B cell (primary cell): ENCODE results near the gene SCN3B. TPM values are rescaled to one million over a fixed set of nuclear protein-coding genes. Genes with fewer than 3 reads are reported as not detected.

Experiments used
- ATAC-seq: fragments of 200-7000 bp; cut with Tn5 transposase; one replicate; pipeline ENCODE4 v1.10.0; 2021; ENCODE audit warnings: low read depth, mild to moderate bottlenecking, moderate number of reproducible peaks, moderate library complexity
- CTCF ChIA-PET: fragments of 350-600 bp; sonication (Branson Sonifier 250); formaldehyde crosslinking; loops from one replicate; lab custom pipeline; 2021; ENCODE audit warnings: antibody characterized with exemption, inconsistent platforms; lab: Charles Lee
- POLR2A ChIA-PET: fragments of 350-600 bp; sonication (Branson Sonifier 250); formaldehyde crosslinking; loops from one replicate; lab custom pipeline; 2021; ENCODE audit warnings: antibody characterized with exemption; lab: Charles Lee
- DNase-seq: peaks from one replicate; pipeline ENCODE4 v3.0.0; 2013
- H2AFZ ChIP-seq: 2 replicates; pipeline ENCODE4 v1.6.1; 2012; ENCODE audit warnings: mild to moderate bottlenecking, low read depth, low read length; ENCODE audit not compliant: insufficient read depth, poor library complexity, severe bottlenecking
- H3K27ac ChIP-seq, 2 donors: 1 replicate in 1 of 2; 2 replicates in 1 of 2; pipeline ENCODE4 v1.5.1; 2012 to 2013; ENCODE audit warnings: low read length in 2 of 2, mild to moderate bottlenecking in 2 of 2, moderate library complexity in 1 of 2
- H3K27me3 ChIP-seq, 4 experiments: fragments of 200-600 bp in 1 of 4; sonication (generic) in 1 of 4; replicated peaks in 1 of 4; 1 replicate in 2 of 4; 2 replicates in 2 of 4; pipeline versions ENCODE4 v1.6.1 to v1.7.0; 2013 to 2016; ENCODE audit warnings: low read length in 3 of 4, mild to moderate bottlenecking in 2 of 4, mixed read lengths in 1 of 4, moderate library complexity in 1 of 4; ENCODE audit not compliant: insufficient read depth in 4 of 4, control insufficient read depth in 3 of 4; ENCODE audit errors: control extremely low read depth in 1 of 4
- H3K36me3 ChIP-seq, 2 experiments: replicated peaks in 1 of 2; 1 replicate in 1 of 2; 2 replicates in 1 of 2; pipeline versions ENCODE4 v1.6.1 to v1.7.1; 2013; ENCODE audit warnings: low read length in 1 of 2; ENCODE audit not compliant: insufficient read depth in 2 of 2, control insufficient read depth in 1 of 2; ENCODE audit errors: control extremely low read depth in 1 of 2, extremely low read depth in 1 of 2
- H3K4me1 ChIP-seq, 2 donors: fragments of 200-600 bp in 1 of 2; sonication (generic) in 1 of 2; 1 replicate in 1 of 2; 2 replicates in 1 of 2; pipeline versions ENCODE4 v1.5.1 to v1.6.1; 2013 to 2017; ENCODE audit warnings: low read length in 2 of 2; ENCODE audit not compliant: control insufficient read depth in 2 of 2, insufficient read depth in 2 of 2
- H3K4me2 ChIP-seq: replicated peaks from 2 replicates; pipeline ENCODE3; 2012; ENCODE audit warnings: mild to moderate bottlenecking, low read depth, low read length; ENCODE audit not compliant: poor library complexity, severe bottlenecking
- H3K4me3 ChIP-seq, 5 experiments: fragments of 200-600 bp in 1 of 5; sonication (generic) in 1 of 5; 1 replicate in 3 of 5; 2 replicates in 2 of 5; pipeline versions ENCODE4 v1.5.1 to v1.7.0; 2011 to 2016; ENCODE audit warnings: low read length in 4 of 5, mild to moderate bottlenecking in 4 of 5, low read depth in 2 of 5, control low read depth in 1 of 5, moderate library complexity in 1 of 5; ENCODE audit not compliant: insufficient read depth in 1 of 5; ENCODE audit errors: control extremely low read depth in 1 of 5, extremely low read depth in 1 of 5
- H3K79me2 ChIP-seq: fragments of 200-600 bp; sonication (generic); one replicate; pipeline ENCODE4 v1.6.0; 2016; ENCODE audit warnings: low read length; ENCODE audit not compliant: control insufficient read depth, insufficient read depth
- H3K9ac ChIP-seq: fragments of 200-600 bp; sonication (generic); 2 replicates; pipeline ENCODE4 v1.6.1; 2017; ENCODE audit warnings: mild to moderate bottlenecking, low read length, moderate library complexity
- H3K9me3 ChIP-seq, 3 donors: one replicate each; pipeline versions ENCODE4 v1.6.1 to v1.7.1; 2013; ENCODE audit warnings: low read length in 2 of 3; ENCODE audit not compliant: control insufficient read depth in 2 of 3, insufficient read depth in 1 of 3; ENCODE audit errors: control extremely low read depth in 1 of 3
- H4K20me1 ChIP-seq: 2 replicates; pipeline ENCODE4 v1.6.0; 2012; ENCODE audit warnings: mild to moderate bottlenecking, low read length; ENCODE audit not compliant: insufficient read depth, control insufficient read depth, poor library complexity, severe bottlenecking
- H3K27ac Mint-ChIP-seq: one replicate; pipeline ENCODE4 v1.8.0; 2021; ENCODE audit warnings: mixed read lengths
- H3K27me3 Mint-ChIP-seq: one replicate; pipeline ENCODE4 v1.8.0; 2021; ENCODE audit warnings: mixed read lengths
- H3K4me1 Mint-ChIP-seq: one replicate; pipeline ENCODE4 v1.8.0; 2021; ENCODE audit warnings: mixed read lengths
- H3K4me3 Mint-ChIP-seq: one replicate; pipeline ENCODE4 v1.8.0; 2021; ENCODE audit warnings: mixed read lengths
- H3K9me3 Mint-ChIP-seq: one replicate; pipeline ENCODE4 v1.8.0; 2022; ENCODE audit warnings: mixed read lengths; ENCODE audit not compliant: insufficient read depth
- CTCF ChIP-seq: fragments of 200-600 bp; IDR thresholded peaks from one replicate; pipeline ENCODE4 v1.8.0; 2022; ENCODE audit warnings: antibody characterized with exemption, mild to moderate bottlenecking
- EZH2 ChIP-seq: IDR thresholded peaks from 2 replicates; pipeline ENCODE4 v1.6.1; 2012; ENCODE audit warnings: borderline replicate concordance, low read depth, mild to moderate bottlenecking, moderate library complexity, low read length; ENCODE audit not compliant: insufficient read depth, poor library complexity, severe bottlenecking
- WGBS: methylation state at CpG from one replicate; pipeline ENCODE4 v1.1.5; 2013; ENCODE audit warnings: missing lambda C conversion rate; ENCODE audit not compliant: insufficient coverage; 5-methylcytosine and 5-hydroxymethylcytosine counted together
- intact Hi-C: fragments of 100-400 bp; cut with micrococcal nuclease; formaldehyde crosslinking; loops from one replicate; pipeline ENCODE4 v1.10.0; 2022
- polyA plus RNA-seq: library from polyadenylated mRNA; depleted of rRNA; stranded (reverse); fragments of >200 nt; gene quantifications from 2 replicates; pipeline ENCODE4 v1.2.3, GENCODE V29; 2012
- total RNA-seq, 2 donors: library from RNA; stranded (reverse); fragments of 120-200 nt in 1 of 2; gene quantifications; 1 replicate in 1 of 2; 2 replicates in 1 of 2; pipeline versions ENCODE4 v1.2.3 to v1.2.4, GENCODE V29; 2013 to 2022

Gene SCN3B
- total and polyA plus RNA-seq, 2 donors (not counting 1 experiment from before 2014, with no cell fraction given) = not detected

- no peak overlapping the region for H3K9ac ChIP-seq
- no peak overlapping the region for H3K27ac ChIP-seq
- H3K27me3 ChIP-seq = peaks cover 0 to 7% (median 3%) of the 10 kb centered on the region in 4 experiments
- intact Hi-C loops = loop anchor here (1.0 kb wide), 2 partner anchors 66 to 70 kb away; no protein-coding TSS in a partner anchor
- no peaks in the 10 kb centered on the region for H3K79me2 ChIP-seq
- DNase-seq (peak; percentile 57), ATAC-seq (peak; percentile 33)
- ChIA-PET CTCF (interaction anchor here (1.7 to 3.3 kb wide), 3 partner anchors 66 to 68 kb away, joined by 5 to 28 read pairs (median 14); no protein-coding TSS in a partner anchor), POLR2A (no interaction called here)
- H2AFZ ChIP-seq = peak overlapping the region; percentile 9
- peak overlapping the region; percentile 14 for H3K4me2 ChIP-seq
- H3K27ac Mint-ChIP-seq = no peak overlapping the region
- no peaks in the 10 kb centered on the region for H3K36me3 ChIP-seq
- H3K9me3 Mint-ChIP-seq = no peaks in the 10 kb centered on the region
- no peak overlapping the region for H3K4me3 ChIP-seq
- H3K4me3 Mint-ChIP-seq = no peak overlapping the region
- TF ChIP-seq EZH2 (no peak), CTCF (peak; percentile 82)
- H3K4me1 Mint-ChIP-seq = peaks cover 3% of the 10 kb centered on the region
- no peaks in the 10 kb centered on the region for H4K20me1 ChIP-seq
- 26% methylated on average over 19 of the region's 22 CpGs for WGBS
- peaks cover 34% of the 10 kb centered on the region for H3K27me3 Mint-ChIP-seq
- H3K9me3 ChIP-seq = no peaks in the 10 kb centered on the region
- H3K4me1 ChIP-seq = peaks cover 0 to 6% of the 10 kb centered on the region in 2 donors
Measured at GRCh38 chr11:123640677-123641494, 13.5 kb downstream of the SCN3B start.

- H3K9me3 ChIP-seq = no peaks in the 10 kb centered on the region
- intact Hi-C loops = no loop called here
- no peak for DNase-seq
- peaks cover 0 to 9% (median 0%) of the 10 kb centered on the region in 4 experiments for H3K27me3 ChIP-seq
- ChIA-PET POLR2A (no interaction called here), CTCF (interaction anchor here (1.7 to 2.0 kb wide), 2 partner anchors 67 to 69 kb away, joined by 5 to 14 read pairs; no protein-coding TSS in a partner anchor)
- no peak overlapping the region for H3K27ac ChIP-seq
- H3K4me1 ChIP-seq = peaks cover 0 to 6% of the 10 kb centered on the region in 2 donors
- H3K4me3 ChIP-seq = no peak overlapping the region
- no peak overlapping the region for H3K4me2 ChIP-seq
- no peak overlapping the region for H3K27ac Mint-ChIP-seq
- H3K9me3 Mint-ChIP-seq = no peaks in the 10 kb centered on the region
- WGBS = 90% methylated on average over 3 of the region's 5 CpGs
- no peak for TF ChIP-seq CTCF
- TF ChIP-seq EZH2 = no peak
- no peaks in the 10 kb centered on the region for H3K36me3 ChIP-seq
- H3K27me3 Mint-ChIP-seq = peaks cover 39% of the 10 kb centered on the region
- no peak for ATAC-seq
- no peaks in the 10 kb centered on the region for H3K79me2 ChIP-seq
- H3K4me3 Mint-ChIP-seq = no peak overlapping the region
- H3K4me1 Mint-ChIP-seq = peaks cover 3% of the 10 kb centered on the region
- H2AFZ ChIP-seq = no peak overlapping the region
- H3K9ac ChIP-seq = no peak overlapping the region
- H4K20me1 ChIP-seq = no peaks in the 10 kb centered on the region
Measured at GRCh38 chr11:123640029-123640428, 14.4 kb downstream of the SCN3B start.
